Measurements from ENCODE around the gene GNPTG.
"Not testable (repeated sequence)": the region's sequence is repeated elsewhere in the genome, so short reads cannot be mapped to it uniquely, and the experiment has no call there.

Gene GNPTG

DNA sequence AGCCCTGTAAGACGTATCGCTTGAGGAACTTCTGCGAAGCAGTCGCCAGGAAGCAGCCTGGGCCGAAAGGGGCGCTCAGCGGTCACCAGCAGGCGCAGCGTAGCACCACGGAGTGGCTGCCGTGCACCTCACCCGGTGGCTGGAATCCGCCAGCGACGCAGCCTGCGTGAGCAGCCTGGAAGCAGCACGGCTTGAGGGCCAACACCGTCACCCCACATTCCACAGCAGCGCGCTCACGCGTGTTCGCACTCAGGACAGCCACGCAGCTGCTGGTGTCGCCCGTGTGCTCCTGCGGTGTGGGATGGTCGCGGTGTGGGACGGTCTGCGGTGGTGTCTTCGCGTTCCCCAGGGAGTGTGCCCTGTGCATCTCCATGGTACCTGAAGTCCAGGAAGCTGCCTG lies 32.7 kb upstream of the GNPTG start:
- no peak for DNase-seq (ENCODE audit: low read depth in 2 of 2)

DNA sequence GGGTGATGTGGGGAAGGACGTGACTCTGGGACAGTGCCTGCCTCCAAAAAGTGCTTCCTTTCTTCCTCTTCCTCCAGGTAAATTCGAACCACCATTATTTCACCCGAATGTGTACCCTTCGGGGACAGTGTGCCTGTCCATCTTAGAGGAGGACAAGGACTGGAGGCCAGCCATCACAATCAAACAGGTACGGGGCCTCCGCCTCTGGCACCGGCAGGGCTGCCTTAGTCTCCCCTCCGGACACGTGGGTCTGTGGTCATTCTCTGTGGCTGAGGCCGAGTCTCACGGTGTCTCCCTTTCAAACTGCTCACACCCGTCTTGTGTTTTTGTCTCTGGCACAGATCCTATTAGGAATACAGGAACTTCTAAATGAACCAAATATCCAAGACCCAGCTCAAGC lies 31.6 kb upstream of the GNPTG start:
- no peak for DNase-seq (ENCODE audit: low read depth in 2 of 2)

DNA sequence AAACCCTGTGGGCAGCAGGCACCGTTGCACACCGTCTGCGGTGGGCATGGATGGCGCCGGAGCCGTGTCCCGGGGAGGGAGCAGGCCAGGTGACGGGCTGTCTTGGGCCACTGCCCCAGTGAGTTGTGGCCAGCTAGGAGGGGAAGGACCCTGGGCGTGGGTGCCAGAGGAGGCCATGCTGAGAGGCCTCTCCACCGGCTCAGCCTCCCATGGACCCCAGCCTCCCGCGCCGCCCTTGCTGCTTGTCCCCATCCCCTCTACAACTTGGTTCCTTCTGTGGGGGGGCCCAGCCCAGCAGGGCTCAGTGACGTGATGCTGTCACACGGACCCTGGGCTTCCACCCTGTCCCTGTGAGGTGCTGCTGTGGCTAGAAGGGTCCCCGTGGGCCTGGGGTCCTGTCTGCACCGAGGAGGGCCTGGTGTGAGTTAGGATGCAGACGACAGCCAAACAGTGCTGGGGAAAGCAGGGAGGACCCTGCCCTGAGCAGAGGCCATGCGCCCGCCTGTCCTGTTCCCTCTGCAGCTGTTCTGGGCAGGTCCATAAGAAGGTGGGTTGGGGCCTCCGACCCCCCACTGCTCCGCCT lies 31.0 kb upstream of the GNPTG start:
- DNase-seq (ENCODE audit: low read depth in 2 of 2): no peak

DNA sequence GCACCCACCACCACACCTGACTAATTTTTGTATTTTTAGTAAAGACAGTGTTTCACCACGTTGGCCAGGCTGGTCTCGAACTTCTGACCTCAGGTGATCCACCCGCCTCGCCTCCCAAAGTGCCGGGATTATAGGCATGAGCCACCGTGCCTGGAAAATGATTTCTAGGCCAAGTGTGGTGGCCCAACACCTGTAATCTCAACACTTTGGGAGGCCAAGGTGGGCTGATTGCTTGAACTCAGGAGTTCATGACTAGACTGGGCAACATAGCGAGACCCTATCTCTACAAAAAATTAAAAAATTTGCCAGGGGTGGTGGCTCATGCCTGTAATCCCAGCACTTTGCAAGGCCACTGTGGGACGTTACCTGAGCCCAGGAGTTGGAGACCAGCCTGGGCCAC lies 29.3 kb upstream of the GNPTG start:
- DNase-seq (ENCODE audit: low read depth in 2 of 2): no peak

DNA sequence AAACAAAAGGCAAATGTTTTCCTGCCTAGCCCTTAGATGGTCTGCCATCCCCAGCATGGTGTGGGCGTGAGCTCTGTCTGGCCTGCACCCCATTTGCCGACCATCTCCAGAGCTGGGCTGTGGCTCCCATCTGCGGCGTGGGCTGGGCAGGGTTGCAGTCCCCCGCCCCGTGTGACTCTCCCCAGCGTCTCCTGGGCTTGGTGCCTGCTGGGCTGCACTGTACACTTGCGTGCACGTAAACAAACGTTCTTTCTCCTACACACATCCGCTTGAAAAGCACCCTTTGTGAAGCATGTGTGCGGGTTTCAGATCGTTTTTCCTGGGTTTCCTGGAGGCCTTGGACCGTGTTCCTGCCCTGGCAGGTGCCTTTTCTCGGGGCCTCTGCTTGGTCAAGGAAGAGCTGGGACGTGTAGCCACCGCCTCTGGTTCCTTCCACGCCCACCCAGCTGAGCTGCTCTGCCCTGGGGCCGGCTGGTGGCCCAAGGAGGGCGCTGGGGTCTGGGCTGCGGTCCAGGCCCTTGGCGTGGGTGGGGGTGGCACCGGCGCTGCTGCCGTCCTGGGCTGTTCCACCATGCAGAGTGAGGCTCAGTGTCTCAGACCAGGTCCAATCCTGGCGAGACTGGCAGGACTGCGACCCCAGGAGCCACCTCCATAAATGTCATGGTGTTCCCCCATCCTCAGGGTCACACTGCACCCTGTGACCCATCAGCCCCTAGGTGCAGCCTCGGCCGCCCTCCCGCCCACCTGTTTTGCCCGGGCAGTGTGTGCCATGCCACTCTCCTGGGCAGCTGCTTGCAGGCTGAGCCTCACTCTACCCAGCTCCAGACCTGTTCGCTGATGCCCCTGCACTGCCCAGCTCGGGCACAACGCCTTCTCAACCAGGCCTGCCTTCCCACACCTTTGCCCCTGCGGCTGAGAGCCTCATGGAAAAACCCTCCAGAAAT lies 28.2 kb upstream of the GNPTG start:
- DNase-seq (ENCODE audit: low read depth in 2 of 2): no peak

DNA sequence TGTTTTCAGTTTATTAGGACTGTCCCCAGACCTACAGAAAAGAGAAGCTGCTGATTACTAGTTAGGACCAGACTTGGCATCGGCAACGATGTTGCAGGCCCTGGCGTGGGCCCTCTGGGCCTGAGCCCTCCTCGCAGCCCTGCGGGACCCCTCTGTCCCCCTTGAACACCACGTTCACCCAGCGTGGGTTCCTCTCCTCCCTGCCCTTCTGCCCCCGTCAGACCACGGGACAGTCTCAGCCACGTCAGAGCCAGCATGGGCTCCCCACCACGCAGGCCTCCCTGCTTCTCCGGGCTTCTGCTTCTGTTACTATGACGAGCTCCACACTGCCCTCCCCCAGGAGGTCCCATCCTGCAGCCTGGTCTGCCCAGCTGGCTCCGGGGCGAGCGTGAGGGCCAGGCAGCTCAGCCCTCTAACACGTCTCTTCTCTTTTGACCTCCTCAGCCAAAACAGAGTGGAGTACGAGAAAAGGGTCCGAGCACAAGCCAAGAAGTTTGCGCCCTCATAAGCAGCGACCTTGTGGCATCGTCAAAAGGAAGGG lies 27.4 kb upstream of the GNPTG start:
- no peak for DNase-seq (ENCODE audit: low read depth in 2 of 2)

DNA sequence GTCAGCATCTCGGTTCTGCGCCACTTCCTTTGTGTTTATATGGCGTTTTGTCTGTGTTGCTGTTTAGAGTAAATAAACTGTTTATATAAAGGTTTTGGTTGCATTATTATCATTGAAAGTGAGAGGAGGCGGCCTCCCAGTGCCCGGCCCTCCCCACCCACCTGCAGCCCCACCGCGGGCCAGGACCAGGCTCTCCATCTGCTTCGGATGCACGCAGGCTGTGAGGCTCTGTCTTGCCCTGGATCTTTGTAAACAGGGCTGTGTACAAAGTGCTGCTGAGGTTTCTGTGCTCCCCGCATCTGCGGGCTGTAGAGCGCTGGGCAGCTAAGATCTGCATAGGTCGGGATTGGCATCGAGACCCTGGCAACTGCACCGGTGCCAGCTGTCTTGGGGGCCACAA lies 26.5 kb upstream of the GNPTG start:
- no peak for DNase-seq (ENCODE audit: low read depth in 2 of 2)

DNA sequence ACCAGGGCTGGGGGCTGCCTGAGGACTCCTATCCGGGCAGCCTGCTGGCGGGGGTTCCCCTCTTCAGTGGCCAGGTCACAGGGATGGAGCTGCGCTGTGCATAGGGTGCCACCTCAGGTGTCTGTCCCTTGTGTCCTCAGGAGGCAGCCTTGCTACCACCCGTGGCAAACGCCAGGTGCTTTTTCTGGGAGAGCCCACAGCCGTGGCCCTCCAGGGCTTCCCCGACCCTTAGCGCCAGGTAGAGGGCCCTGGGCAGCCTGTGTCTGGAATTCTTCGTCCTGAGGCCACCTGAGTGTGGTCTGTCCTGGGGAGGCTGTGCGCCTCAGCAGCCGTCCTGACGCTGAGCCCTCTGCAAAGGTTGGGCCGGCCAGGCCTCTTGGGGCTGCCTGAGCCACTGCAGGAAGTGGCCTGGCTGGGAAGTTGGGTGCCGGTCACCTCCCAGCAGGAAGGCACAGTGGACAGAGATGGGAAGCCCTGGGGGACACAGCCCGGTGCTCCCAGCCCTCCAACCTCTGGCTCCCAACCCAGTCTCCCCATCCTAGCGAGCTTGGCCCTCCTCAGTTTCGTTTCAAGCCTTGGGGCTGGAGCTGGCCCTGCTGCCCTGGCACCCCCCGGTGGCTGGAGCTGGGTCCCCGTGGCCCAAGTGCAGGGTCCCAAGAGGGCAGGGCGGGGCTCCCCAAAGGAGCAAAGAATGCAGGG lies 25.9 kb upstream of the GNPTG start:
- no peak for DNase-seq (ENCODE audit: low read depth in 2 of 2)

DNA sequence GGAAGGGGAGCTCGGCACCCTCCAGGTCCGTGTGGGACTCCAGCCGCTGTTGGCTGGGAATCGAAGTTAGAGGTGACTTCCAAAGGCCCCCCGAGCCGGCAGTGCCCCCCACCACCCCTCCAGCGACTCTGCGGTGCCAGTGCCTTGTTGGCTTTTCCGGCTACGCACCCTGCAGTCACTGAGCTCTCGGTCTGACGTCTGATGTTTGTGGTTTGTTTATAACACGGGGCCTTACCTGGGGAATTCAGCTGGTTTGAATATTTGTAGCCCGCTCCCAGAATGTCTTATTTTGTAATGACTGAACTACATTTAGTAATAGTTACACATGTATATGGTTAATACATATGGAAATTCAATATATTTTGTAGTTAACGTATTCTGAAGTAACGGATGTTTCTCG lies 25.3 kb upstream of the GNPTG start:
- no peak for DNase-seq (ENCODE audit: low read depth in 2 of 2)

DNA sequence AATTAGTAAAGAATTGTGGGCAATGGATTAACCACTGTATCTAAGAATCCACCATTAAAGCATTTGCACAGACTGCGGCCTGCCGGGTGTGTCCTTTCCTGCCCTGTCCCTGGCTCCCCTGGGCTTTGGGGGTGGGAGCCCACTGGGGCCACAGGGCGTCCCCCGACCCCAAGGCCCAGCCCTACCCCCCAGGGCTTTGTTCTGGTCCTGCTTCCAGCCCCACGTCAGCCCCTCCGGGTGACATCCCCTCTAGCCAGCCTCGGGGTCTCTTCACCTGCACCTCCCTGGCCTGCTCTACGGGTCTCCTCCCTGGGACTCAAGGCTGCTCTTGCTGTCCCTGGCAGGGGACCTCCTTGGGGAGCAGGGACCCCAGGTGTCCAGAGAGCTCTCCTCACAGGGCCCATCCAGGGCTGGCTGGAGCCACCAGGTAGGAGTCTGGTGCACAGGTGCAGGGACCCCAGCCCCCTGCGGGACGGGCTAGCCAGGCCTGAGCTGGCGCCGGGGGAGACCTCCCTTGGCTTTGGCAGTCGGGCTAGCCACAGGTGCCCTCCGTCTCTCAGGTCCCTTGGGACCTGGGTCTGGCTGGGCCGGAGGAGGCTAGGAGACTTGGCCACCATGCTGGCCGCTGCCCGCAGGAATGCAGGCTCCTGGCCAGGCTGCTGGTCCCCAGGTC lies 24.6 kb upstream of the GNPTG start:
- DNase-seq (ENCODE audit: low read depth in 2 of 2): no peak

DNA sequence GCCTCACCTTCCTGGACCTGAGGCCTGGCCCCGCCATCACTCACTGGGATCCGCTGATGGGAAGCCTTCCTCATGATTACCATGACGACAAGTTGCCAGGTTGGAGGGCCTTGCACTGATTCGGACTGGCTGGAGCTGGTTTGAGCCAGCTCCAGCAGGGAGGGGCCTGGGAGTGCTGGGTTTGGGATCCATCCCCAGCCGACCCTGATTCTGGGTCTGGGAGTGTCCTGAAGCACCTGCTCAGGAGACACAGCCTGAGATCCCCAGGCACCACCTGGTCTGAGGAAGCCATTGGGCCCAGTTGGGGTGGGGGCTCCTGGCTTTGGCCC lies 24.1 kb upstream of the GNPTG start:
- DNase-seq (ENCODE audit: low read depth in 2 of 2): no peak

DNA sequence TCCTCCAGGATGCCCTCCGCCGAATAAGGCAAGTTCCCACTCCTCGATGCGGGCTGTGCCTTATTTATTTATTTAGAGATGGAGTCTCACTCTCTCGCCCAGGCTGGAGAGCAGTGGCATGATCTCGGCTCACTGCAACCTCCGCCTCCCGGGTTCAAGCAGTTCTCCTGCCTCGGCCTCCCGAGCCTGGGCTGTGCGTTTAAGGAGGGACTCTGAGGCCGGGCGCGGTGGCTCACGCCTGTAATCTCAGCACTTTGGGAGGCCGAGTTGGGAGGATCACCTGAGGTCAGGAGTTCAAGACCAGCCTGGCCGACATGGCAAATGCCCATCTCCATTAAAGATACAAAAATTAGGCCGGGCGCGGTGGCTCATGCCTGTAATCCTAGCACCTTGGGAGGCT lies 23.6 kb upstream of the GNPTG start:
- DNase-seq (ENCODE audit: low read depth in 2 of 2): not testable (repeated sequence)

DNA sequence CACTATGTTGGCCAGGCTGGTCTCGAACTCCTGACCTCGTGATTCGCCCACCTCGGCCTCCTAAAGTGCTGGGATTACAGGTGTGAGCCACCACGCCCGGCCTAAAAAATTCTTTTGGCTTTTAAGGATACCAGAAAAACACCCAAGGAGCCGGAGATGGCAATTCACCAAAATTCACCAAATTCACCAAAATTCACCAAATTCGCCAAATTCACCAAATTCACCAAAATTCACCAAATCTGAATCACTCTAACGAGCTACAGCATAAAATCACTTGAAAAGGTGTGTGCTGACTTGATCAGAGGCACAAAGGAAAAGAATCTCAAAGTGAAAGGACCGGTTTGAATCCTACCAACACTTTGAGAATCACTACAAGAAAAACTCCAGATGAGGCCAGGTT lies 22.8 kb upstream of the GNPTG start:
- DNase-seq (ENCODE audit: low read depth in 2 of 2): not testable (repeated sequence)

DNA sequence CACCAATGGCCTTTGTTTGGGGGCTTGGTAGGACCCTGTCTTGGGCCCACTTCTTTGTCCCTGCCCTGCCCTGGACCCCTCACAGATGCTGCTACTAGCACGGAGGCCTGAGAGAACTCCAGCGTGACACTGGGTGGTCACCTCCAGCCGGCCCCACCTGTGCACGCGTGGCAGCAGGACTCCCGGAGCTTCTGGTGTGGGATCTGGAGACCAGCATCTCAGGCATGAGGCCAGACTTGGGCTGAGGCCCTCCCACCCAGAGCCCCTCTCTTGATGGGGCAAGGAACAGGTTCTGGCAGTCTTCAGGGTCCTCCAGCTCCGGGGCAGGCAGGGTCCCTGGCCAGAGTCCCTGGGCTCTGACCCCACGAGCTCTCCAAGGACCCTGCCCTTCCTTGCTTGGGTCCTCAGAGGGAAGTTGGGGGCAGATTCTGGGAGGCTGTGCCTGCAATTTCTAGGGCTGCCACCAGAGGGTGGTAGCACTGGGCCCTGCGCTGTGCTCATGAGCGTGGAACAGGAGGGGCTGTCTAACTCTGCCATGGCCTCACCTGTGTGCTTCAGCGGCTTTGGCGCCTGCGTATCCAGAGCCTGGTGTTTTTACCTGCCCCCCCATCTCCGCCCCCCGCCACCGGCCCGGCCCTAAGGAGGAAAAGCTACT lies 21.3 kb upstream of the GNPTG start:
- no peak for DNase-seq (ENCODE audit: low read depth in 2 of 2)

DNA sequence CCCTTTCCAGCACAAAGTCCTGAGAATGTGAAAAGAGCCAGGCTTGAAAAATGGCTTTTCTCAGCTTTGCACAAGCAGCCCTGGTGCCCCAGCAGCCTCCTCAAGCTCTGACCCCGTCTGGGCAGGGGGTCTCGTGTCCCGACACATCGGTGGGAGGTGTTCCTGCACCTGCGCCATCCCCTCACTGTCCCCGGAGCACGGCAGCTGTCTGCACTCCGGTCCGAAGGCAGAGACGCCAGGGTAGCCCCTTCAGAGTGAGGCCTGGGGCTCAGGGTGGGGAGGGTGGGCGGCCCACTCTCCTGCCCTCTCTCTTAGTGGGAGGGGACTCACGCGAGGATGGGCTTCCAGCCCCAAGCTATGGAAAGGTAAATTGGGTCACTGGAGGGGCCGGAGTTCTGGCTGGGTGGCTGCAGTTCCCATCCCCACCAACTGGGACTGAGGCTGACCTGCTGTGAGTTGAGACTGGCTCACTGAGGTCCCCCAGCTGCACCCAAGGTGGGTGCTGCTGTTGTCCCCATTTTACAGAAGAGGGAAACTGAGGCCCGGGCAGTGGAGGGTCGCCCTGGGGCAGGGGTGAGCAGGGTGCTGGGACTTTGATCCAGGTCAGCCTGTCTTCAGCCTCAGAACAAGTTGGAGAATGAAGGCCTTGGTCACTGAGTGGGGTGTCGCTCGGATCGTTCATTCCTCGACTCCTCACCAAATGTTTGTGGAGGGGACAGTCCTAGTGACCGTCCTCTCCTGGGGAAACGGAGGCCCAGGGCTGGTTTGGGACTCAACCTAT lies 20.6 kb upstream of the GNPTG start:
- no peak for DNase-seq (ENCODE audit: low read depth in 2 of 2)

DNA sequence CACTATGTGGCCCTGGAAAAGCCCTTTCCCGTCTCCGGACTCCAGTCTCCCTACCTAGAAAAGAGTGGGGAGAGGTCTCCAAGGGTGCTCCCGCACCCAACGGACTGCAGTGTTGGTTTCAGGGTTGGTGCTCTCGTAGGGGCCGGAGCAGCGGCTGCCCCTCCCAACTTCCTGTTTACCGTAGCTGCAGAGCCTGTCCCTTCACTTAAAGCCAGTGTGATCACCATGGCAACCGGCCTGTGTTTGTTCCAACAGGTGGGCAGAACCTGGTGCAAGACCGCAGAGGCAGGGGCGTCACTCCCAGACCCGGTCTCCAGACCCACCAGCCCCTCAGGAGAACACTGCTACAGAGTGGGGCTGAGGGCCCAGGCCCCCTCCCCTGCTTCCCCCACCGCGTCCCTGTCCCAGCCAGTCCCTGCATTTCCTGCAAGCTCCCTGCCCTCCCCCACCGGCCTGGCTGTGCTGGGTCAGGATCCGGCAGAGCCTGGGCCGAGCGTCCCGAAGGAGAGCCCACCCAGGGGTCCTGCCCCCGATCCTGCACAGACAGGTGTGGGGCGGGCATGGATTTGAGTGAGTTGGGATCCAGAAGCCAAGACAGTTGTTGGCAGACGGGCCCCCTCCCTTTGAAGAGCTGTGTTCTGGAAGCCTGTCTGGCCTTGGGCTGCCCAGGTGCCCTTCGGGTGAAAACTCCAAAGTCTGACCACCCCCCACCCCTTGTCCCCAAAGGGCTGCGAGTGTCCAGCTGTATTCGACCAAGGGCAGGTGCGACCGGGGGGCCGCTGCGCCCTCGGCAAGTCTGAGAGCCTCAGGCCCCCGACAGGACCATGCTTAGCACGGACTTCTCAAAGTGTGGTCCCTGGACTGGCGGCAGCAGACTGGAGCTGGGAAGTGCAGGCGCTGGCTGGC lies 19.8 kb upstream of the GNPTG start:
- no peak for DNase-seq (ENCODE audit: low read depth in 2 of 2)

DNA sequence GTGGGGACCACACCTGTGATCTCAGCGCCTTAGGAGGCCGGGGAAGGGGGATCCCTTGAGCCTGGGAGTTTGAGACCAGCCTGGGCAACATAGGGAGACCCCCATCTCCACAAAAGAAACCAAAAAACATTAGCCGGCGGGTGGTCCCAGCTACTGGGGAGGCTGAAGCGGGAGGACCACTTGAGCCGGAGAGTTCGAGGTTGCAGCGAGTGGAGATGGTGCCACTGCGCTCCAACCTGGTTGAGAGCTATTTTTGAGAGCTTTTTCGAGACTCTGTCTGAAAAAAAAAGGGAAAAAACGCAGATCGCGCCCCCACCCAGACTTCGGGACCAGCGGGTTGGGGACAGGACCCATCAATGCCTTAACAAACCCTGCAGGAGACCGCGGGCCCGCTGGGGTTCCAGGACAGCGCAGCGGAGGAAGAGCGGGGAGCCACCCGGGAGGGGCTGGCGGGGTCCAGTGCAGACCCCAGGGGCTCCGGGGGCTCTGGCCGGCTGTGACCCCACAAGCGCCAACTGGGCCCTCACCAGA lies 19.0 kb upstream of the GNPTG start:
- DNase-seq (ENCODE audit: low read depth in 2 of 2): no peak

DNA sequence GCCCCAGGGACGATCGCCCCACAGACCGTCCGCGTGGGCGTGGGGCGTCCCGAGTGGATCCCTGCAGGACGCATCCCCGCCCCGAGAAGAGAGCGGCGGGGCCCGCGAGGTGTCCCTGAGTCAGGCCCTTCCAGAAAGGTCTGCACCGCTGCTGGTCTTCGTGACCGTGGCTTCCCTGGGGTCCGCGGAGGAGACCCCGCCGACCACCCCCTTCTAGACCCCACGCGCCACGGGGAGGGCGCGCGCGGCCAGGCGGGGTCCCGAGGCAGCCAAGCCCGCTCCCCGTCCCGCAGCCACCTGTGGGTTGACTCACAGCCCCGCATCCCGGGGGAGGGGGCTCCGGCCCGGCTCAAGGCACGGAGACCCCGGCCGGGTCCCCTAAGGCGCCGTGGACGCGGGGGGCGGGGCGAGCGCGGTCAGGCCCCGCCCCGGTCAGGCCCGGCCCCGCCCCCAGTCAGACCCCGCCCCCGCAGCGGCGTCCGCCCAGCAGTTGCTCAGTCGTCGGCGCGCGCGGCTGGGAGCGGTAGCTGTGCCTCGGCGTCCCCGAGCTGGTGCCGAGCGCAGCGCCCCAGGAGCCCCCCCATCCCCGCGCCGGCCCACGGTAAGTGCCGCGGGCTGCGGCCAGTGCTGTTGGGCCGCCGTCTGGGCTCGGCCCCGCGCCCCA lies 18.4 kb upstream of the GNPTG start, which contains the start of gene BAIAP3:
Gene BAIAP3, plus strand, starts transcription at position 497 of the 664 bp plus-strand sequence. CDS start 4,905 bp downstream, outside the sequence.
- peak in 1 of 2 donors; percentile 40 for DNase-seq (ENCODE audit: low read depth in 2 of 2)
